Fibroblast of lung (primary cell): ENCODE measurements around the gene CD52. TPM values are rescaled to one million over a fixed set of nuclear protein-coding genes. Genes with fewer than 3 reads are reported as not detected.

Experiments
- DNase-seq, 2 donors: peaks; one replicate each; pipeline versions ENCODE4 v3.0.0 to v3.0.0-alpha.2; 2010; ENCODE audit warnings: low read depth in 2 of 2
- H2AFZ ChIP-seq: 2 replicates; pipeline ENCODE4 v1.5.1; 2012; ENCODE audit warnings: low read length, control low read depth, inconsistent platforms
- H3K27ac ChIP-seq: 2 replicates; pipeline ENCODE4 v1.5.1; 2011; ENCODE audit warnings: low read length, control low read depth; ENCODE audit not compliant: insufficient read depth
- H3K27me3 ChIP-seq: 2 replicates; pipeline ENCODE4 v1.5.1; 2011; ENCODE audit warnings: mild to moderate bottlenecking, low read length; ENCODE audit not compliant: control insufficient read depth, insufficient read depth
- H3K36me3 ChIP-seq: 2 replicates; pipeline ENCODE4 v1.5.1; 2011; ENCODE audit warnings: low read length; ENCODE audit not compliant: control insufficient read depth, insufficient read depth
- H3K4me1 ChIP-seq: 2 replicates; pipeline ENCODE4 v1.5.1; 2011; ENCODE audit warnings: low read length; ENCODE audit not compliant: control insufficient read depth, insufficient read depth; ENCODE audit errors: extremely low read depth
- H3K4me2 ChIP-seq: 2 replicates; pipeline ENCODE4 v1.5.1; 2011; ENCODE audit warnings: low read length, control low read depth; ENCODE audit not compliant: insufficient read depth; ENCODE audit errors: extremely low read depth
- H3K4me3 ChIP-seq, 4 experiments: fragments of 200-600 bp in 1 of 4; sonication (generic) in 1 of 4; replicated peaks in 1 of 4; 2 replicates each; pipeline ENCODE4 v1.5.1; 2011 to 2016; ENCODE audit warnings: low read length in 4 of 4, low read depth in 3 of 4, mild to moderate bottlenecking in 3 of 4, control low read depth in 2 of 4, inconsistent platforms in 1 of 4, mixed read lengths in 1 of 4; ENCODE audit not compliant: insufficient read depth in 1 of 4; ENCODE audit errors: control extremely low read depth in 1 of 4
- H3K79me2 ChIP-seq: 2 replicates; pipeline ENCODE4 v1.5.1; 2012; ENCODE audit warnings: mild to moderate bottlenecking, low read length, inconsistent platforms; ENCODE audit not compliant: control insufficient read depth, insufficient read depth
- H3K9ac ChIP-seq: 2 replicates; pipeline ENCODE4 v1.5.1; 2011; ENCODE audit warnings: mild to moderate bottlenecking, low read length, control low read depth; ENCODE audit not compliant: insufficient read depth
- H3K9me3 ChIP-seq: 2 replicates; pipeline ENCODE4 v1.5.1; 2012; ENCODE audit warnings: low read depth, low read length; ENCODE audit not compliant: control insufficient read depth, insufficient read depth
- H4K20me1 ChIP-seq: 2 replicates; pipeline ENCODE4 v1.5.1; 2011; ENCODE audit warnings: low read length; ENCODE audit not compliant: control insufficient read depth, insufficient read depth; ENCODE audit errors: extremely low read depth
- CTCF ChIP-seq, 2 donors: IDR thresholded peaks in 1 of 2; conservative IDR thresholded peaks in 1 of 2; 1 replicate in 1 of 2; 2 replicates in 1 of 2; pipeline ENCODE4 v1.5.1; 2011 to 2012; ENCODE audit warnings: low read length in 2 of 2, control low read depth in 1 of 2, inconsistent platforms in 1 of 2, low read depth in 1 of 2, mild to moderate bottlenecking in 1 of 2
- EZH2 ChIP-seq: IDR thresholded peaks from 2 replicates; pipeline ENCODE4 v1.5.1; 2012; ENCODE audit warnings: low read length, control low read depth, mild to moderate bottlenecking; ENCODE audit errors: missing control alignments
- polyA minus RNA-seq: library from RNA; depleted of rRNA, polyadenylated mRNA; stranded (reverse); fragments of >200 nt; gene quantifications from 2 replicates; pipeline ENCODE4 v1.2.3, GENCODE V29; 2011; ENCODE audit warnings: low replicate concordance
- polyA plus RNA-seq, 2 donors: library from polyadenylated mRNA; depleted of rRNA in 1 of 2; stranded (reverse) in 1 of 2; unstranded in 1 of 2; fragments of >200 nt; gene quantifications; 2 replicates each; pipeline ENCODE4 v1.2.1, GENCODE V29; 2011 to 2012; ENCODE audit warnings: missing spikeins in 1 of 2
- total RNA-seq: library from RNA; depleted of rRNA; stranded (reverse); fragments of >200 nt; gene quantifications from 2 replicates; pipeline ENCODE4 v1.2.1, GENCODE V29; 2014

The CD52 gene
- total RNA-seq (0.51 TPM in 1 of 2 replicates, not detected in the other), polyA plus RNA-seq (0.28 and 0.31 TPM in 2 replicates), polyA minus RNA-seq (not detected in 2 replicates)
- 0.32 and 0.49 TPM in 2 replicates for polyA plus RNA-seq (2012)

- no peak within 1 kb of the TSS for H3K27ac ChIP-seq
- no peaks in the 10 kb centered on the region for H3K27me3 ChIP-seq
- peaks cover 6% of the 10 kb centered on the region for H3K4me1 ChIP-seq
- H3K9ac ChIP-seq, result no peak within 1 kb of the TSS
- H2AFZ ChIP-seq, result no peak within 1 kb of the TSS
- TF ChIP-seq CTCF (conservative IDR thresholded peaks at IDR 0.05 in 1 of 2, IDR thresholded peaks at IDR 0.05 in 1 of 2; ENCODE audit: low read depth in 1 of 2, low read length in 2 of 2) (no peak), EZH2 (no peak)
- no peak within 1 kb of the TSS for H3K4me2 ChIP-seq
- no peaks in the 10 kb centered on the region for H3K36me3 ChIP-seq
- H3K4me3 ChIP-seq, result no peak within 1 kb of the TSS
- DNase-seq, result no peak
- no peaks in the 10 kb centered on the region for H3K79me2 ChIP-seq
- no peaks in the 10 kb centered on the region for H3K9me3 ChIP-seq
- H4K20me1 ChIP-seq, result no peaks in the 10 kb centered on the region
These were observed at the start of gene CD52 for GRCh38 chr1:26317612-26318337. CD52 (plus strand) TSS chr1:26317958; CDS start chr1:26318018, 60 bp downstream.

GRCh38 chr1:26268290-26269197 is 49.2 kb upstream of the CD52 start:
- no peak overlapping the region for H3K9ac ChIP-seq
- H3K27me3 ChIP-seq, result no peaks in the 10 kb centered on the region
- no peaks in the 10 kb centered on the region for H3K9me3 ChIP-seq
- no peaks in the 10 kb centered on the region for H3K4me1 ChIP-seq
- H4K20me1 ChIP-seq, result no peaks in the 10 kb centered on the region
- H3K79me2 ChIP-seq, result no peaks in the 10 kb centered on the region
- H2AFZ ChIP-seq, result no peak overlapping the region
- no peak for DNase-seq
- H3K4me2 ChIP-seq, result no peak overlapping the region
- TF ChIP-seq EZH2 (no peak), CTCF (conservative IDR thresholded peaks at IDR 0.05 in 1 of 2, IDR thresholded peaks at IDR 0.05 in 1 of 2; ENCODE audit: low read depth in 1 of 2, low read length in 2 of 2) (no peak)
- peaks cover 6% of the 10 kb centered on the region for H3K36me3 ChIP-seq
- no peak overlapping the region for H3K27ac ChIP-seq
- H3K4me3 ChIP-seq, result no peak overlapping the region

- Histone ChIP-seq H3K79me2 (no peaks in the 10 kb centered on the region), H3K36me3 (peaks cover 6% of the 10 kb centered on the region)
These were observed 48.6 kb upstream of the CD52 start for GRCh38 chr1:26269198-26269550.

More at GRCh38 chr1:26269198-26269550, 48.6 kb upstream of the CD52 start:
- no peak overlapping the region for H3K4me3 ChIP-seq
- H3K27me3 ChIP-seq, result no peaks in the 10 kb centered on the region
- TF ChIP-seq EZH2 (no peak), CTCF (conservative IDR thresholded peaks at IDR 0.05 in 1 of 2, IDR thresholded peaks at IDR 0.05 in 1 of 2; ENCODE audit: low read depth in 1 of 2, low read length in 2 of 2) (no peak)
- no peaks in the 10 kb centered on the region for H4K20me1 ChIP-seq
- no peak overlapping the region for H3K27ac ChIP-seq
- no peaks in the 10 kb centered on the region for H3K4me1 ChIP-seq
- H3K9me3 ChIP-seq, result no peaks in the 10 kb centered on the region
- no peak overlapping the region for H3K4me2 ChIP-seq
- no peak overlapping the region for H3K9ac ChIP-seq
- DNase-seq, result no peak
- H2AFZ ChIP-seq, result no peak overlapping the region
